Testis (tissue), 3 donors: ENCODE data around the gene STK40. TPM values are rescaled to one million over a fixed set of nuclear protein-coding genes. Genes with fewer than 3 reads are reported as not detected.
A peak's percentile ranks its signal among the peaks of the same experiment; 100 is the strongest.

Experiments used
- DNase-seq: peaks from one replicate; pipeline ENCODE4 v3.0.0-alpha.2; 2019
- H3K27ac ChIP-seq, 2 donors: fragments of 200-600 bp; sonication (generic); one replicate each; pipeline ENCODE4 v1.5.1; 2019
- H3K27me3 ChIP-seq: fragments of 200-600 bp; sonication (generic); one replicate; pipeline ENCODE4 v1.5.1; 2019
- H3K36me3 ChIP-seq: fragments of 200-600 bp; sonication (generic); one replicate; pipeline ENCODE4 v1.5.1; 2017; ENCODE audit warnings: low read depth; ENCODE audit errors: missing control alignments
- H3K4me1 ChIP-seq: fragments of 200-600 bp; sonication (generic); one replicate; pipeline ENCODE4 v1.5.1; 2019
- H3K4me3 ChIP-seq, 2 donors: fragments of 200-600 bp; sonication (generic); one replicate each; pipeline ENCODE4 v1.5.1; 2017 to 2019
- H3K9me3 ChIP-seq: fragments of 200-600 bp; sonication (generic); one replicate; pipeline ENCODE4 v1.5.1; 2017
- CTCF ChIP-seq, 3 experiments: fragments of 450-650 bp in 2 of 3; fragments of 200-600 bp in 1 of 3; sonication (generic) in 1 of 3; IDR thresholded peaks; one replicate each; pipeline ENCODE4 v1.5.1; 2016 to 2019; ENCODE audit warnings: antibody characterized with exemption in 3 of 3, mild to moderate bottlenecking in 2 of 3, moderate library complexity in 1 of 3
- POLR2A ChIP-seq: fragments of 450-650 bp; IDR thresholded peaks from one replicate; pipeline ENCODE4 v1.6.1; 2017; ENCODE audit warnings: antibody characterized with exemption, mild to moderate bottlenecking, moderate library complexity
- WGBS, 2 donors: methylation state at CpG; one replicate each; pipeline ENCODE4 v1.1.5; 2018; 5-methylcytosine and 5-hydroxymethylcytosine counted together
- intact Hi-C: fragments of 100-400 bp; cut with DNase I; formaldehyde crosslinking; loops from one replicate; pipeline ENCODE4 v1.15.1; 2023; ENCODE audit warnings: low total_unique reads
- polyA plus RNA-seq: library from polyadenylated mRNA; stranded (reverse); fragments of 350-450 nt; fragmentation: Illumina TruSeq; extraction: RNeasy Lipid Tissue Mini Kit (QIAGEN cat#74804); gene quantifications from one replicate; pipeline ENCODE4 v1.2.3, GENCODE V29; 2014; ENCODE audit warnings: low read depth, low replicate concordance; ENCODE audit not compliant: insufficient read depth
- total RNA-seq, 2 donors: library from RNA; depleted of rRNA; stranded (reverse); fragments of >200 nt; gene quantifications; one replicate each; pipeline ENCODE4 v1.2.3, GENCODE V29; 2016

The STK40 gene
- total and polyA plus RNA-seq, 3 donors from 2014 or later: 126 to 159 (median 140) TPM

DNA sequence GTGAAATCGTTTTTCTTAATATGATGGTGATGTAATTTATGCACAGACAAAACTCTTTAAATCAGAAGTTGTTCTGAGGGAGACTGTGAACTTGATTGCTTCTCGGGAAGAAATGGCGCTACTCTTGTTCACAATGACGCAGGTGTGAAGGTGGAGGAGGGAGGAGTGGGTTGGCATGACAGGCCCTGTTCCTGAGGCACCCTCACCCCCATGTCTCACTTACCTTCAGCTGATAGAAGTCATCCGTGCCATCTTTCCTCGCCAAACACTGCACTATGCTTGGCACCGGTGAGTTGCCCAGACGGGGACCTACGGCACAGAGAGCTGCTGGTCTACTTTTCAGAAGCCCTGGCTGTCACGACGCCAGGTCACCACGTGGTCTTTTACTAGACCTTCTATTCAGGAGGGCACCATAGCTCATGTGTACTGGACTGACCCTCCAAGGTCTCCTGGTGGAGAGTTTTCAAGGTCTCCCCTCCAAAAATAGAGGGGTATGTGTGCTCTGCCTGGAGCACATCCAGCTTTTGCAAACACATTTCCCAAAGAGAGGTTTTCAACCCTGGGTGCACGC, 27.1 kb downstream of the STK40 start:
- intact Hi-C loops: no loop called here
- H3K27ac ChIP-seq: no peak overlapping the region
- no peaks in the 10 kb centered on the region for H3K36me3 ChIP-seq
- H3K27me3 ChIP-seq: no peaks in the 10 kb centered on the region
- no peak overlapping the region for H3K4me3 ChIP-seq
- TF ChIP-seq POLR2A (no peak), CTCF (IDR thresholded peaks at IDR 0.05) (no peak)
- no peaks in the 10 kb centered on the region for H3K9me3 ChIP-seq
- peaks cover 11% of the 10 kb centered on the region for H3K4me1 ChIP-seq
- WGBS, 2 donors: 50 to 65% methylated on average over 13 of the region's 13 CpGs
- peak; percentile 51 for DNase-seq

DNA sequence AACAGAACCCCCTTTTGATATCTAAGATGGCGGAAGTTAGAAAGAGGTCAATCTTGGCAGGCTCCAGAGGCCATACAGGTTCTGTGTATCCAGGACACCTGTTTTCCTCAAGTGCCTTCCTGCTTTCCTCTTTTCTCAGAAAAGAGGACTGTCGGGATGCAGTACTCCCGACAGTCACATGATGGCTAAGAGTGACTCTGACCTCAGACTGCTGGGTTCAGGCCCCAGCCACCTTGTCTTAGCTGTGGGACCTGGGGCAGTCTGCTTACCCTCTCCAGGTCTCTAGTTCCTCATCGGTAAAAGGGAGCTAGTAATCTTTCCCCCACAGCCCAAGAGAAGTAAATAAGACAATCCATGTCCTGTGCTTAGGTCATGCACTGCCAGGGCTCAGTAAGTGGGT, 29.9 kb downstream of the STK40 start:
- 77 to 80% methylated on average over 4 of the region's 4 CpGs for WGBS, 2 donors
- no peaks in the 10 kb centered on the region for H3K27me3 ChIP-seq
- no peak overlapping the region for H3K4me3 ChIP-seq
- DNase-seq: no peak
- peaks cover 16% of the 10 kb centered on the region for H3K4me1 ChIP-seq
- TF ChIP-seq CTCF (IDR thresholded peaks at IDR 0.05): no peak
- TF ChIP-seq POLR2A: no peak
- no peaks in the 10 kb centered on the region for H3K9me3 ChIP-seq
- no peak overlapping the region for H3K27ac ChIP-seq
- no peaks in the 10 kb centered on the region for H3K36me3 ChIP-seq
- intact Hi-C loops: no loop called here

DNA sequence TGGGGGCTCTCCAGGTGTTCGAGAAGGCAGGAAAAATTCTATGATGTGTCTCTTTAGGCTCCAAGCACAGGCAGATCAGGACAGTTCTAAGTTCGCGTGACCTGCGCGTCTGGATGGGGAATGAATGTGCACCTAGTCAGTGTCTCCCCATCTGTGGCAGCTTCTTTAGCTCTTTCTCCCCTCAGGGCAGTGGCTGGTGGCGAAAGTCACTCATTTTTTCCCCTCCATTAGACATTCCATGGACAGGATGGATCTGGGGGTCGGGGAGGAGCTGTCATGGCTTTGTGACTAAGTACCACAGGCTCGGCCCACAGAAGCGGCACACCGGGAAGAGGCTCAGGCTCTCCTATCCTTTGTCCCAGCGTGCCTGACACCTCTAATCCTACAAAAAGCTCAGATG, 31.2 kb downstream of the STK40 start:
- WGBS, 2 donors: 93 to 95% methylated on average over 11 of the region's 11 CpGs
- no peaks in the 10 kb centered on the region for H3K36me3 ChIP-seq
- no peaks in the 10 kb centered on the region for H3K27me3 ChIP-seq
- H3K27ac ChIP-seq: no peak overlapping the region
- peaks cover 26% of the 10 kb centered on the region for H3K4me1 ChIP-seq
- TF ChIP-seq CTCF (IDR thresholded peaks at IDR 0.05) (no peak), POLR2A (no peak)
- no peak overlapping the region for H3K4me3 ChIP-seq
- no peaks in the 10 kb centered on the region for H3K9me3 ChIP-seq
- intact Hi-C loops: no loop called here
- no peak for DNase-seq

DNA sequence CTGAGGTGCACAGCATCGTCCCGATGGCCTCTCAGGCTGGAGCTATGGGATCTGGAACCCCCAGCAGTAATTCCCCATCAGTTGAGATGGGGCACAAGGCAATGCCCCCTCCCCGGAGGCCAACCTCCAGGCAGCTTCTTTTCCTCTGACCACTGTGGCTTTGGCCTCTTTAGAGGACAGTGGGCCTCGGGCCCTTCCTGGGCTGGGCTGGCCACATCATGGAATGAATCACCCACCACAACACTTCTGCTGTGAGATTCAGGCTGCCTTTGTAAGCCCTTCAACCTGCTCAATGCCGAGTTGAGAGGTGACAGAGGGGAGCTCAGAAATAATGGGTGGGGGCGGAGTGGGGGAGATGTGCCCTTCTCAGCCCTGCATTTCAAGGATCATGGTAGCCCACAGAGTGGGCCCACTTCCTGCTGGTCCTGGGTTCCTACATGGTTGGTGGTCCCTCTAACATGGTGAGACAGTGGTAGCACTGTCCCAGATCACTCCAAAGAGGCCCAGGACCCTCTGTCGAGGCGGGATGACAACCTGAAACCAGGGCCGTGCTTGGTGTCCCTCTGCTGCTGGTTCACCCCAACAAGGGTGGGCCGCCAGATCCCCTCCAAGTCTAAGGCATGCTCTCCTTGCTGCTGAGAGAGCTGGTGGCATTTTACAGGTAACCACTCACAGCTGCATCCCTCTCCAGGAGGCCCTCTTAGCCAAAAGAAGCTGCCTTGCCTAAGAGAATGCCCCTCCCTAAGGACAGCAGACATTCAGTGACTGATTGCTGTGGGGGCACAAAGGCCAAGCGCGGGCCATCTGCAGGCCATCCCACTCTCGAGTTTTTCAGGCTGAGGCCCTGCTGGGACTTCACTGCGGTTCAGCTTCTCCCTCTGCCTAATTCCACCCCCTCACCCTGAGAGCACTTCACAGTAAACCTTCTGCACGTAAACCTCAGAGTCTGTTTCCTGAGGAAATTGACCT, 32.5 kb downstream of the STK40 start:
- DNase-seq: no peak
- no peak overlapping the region for H3K27ac ChIP-seq

More for the DNA sequence above, 32.5 kb downstream of the STK40 start:
- Histone ChIP-seq H3K36me3 (no peaks in the 10 kb centered on the region), H3K4me1 (peaks cover 17% of the 10 kb centered on the region), H3K9me3 (no peaks in the 10 kb centered on the region), H3K27me3 (no peaks in the 10 kb centered on the region), H3K4me3 (no peak overlapping the region)
- no peak for TF ChIP-seq CTCF (IDR thresholded peaks at IDR 0.05)
- TF ChIP-seq POLR2A: no peak
- 81% methylated on average over 12 to 15 of the region's 15 CpGs for WGBS, 2 donors
- intact Hi-C loops: no loop called here
